DND-41 (cell line): ENCODE data around the gene ABHD17A.

Experiments used
- CTCF ChIP-seq: IDR thresholded peaks from 2 replicates; pipeline ENCODE4 v1.5.1; 2012; ENCODE audit warnings: borderline replicate concordance, low read length, moderate library complexity, mild to moderate bottlenecking; ENCODE audit not compliant: poor library complexity, severe bottlenecking; ENCODE audit errors: extremely low read depth
- EZH2 ChIP-seq: IDR thresholded peaks from 3 replicates; pipeline ENCODE4 v1.6.1; 2012; ENCODE audit warnings: borderline replicate concordance, low read depth, mild to moderate bottlenecking, moderate library complexity, low read length, inconsistent platforms; ENCODE audit not compliant: severe bottlenecking

GRCh38 chr19:1884719-1885334 lies 469 bp downstream of the ABHD17A start:
- no peak for TF ChIP-seq CTCF
- no peak for TF ChIP-seq EZH2
